Measurements from ENCODE around the gene HMGCS1. TPM values are rescaled to one million over a fixed set of nuclear protein-coding genes. Genes with fewer than 3 reads are reported as not detected.

HMGCS1 gene
- total and polyA plus RNA-seq, 2 of the 13 experiments (the other 11 are each of a cell fraction or from before 2014, with no cell fraction given) = 56.8 to 318 TPM

GRCh38 chr5:43348207-43348606, 35.0 kb upstream of the HMGCS1 start (continued):
- TF ChIP-seq CEBPZ (IDR thresholded peaks at IDR 0.05; ENCODE audit: low read length) = no peak
- TF ChIP-seq NFE2 (CRISPR knock-in tag; IDR thresholded peaks at IDR 0.05) = no peak
- no peak for TF ChIP-seq ZNF382 (CRISPR knock-in tag; IDR thresholded peaks at IDR 0.05; ENCODE audit: borderline replicate concordance)
- TF ChIP-seq ZSCAN5A (CRISPR knock-in tag; IDR thresholded peaks at IDR 0.05; ENCODE audit: borderline replicate concordance) = no peak
- peak; percentile 57 for TF ChIP-seq TBX2 (CRISPR knock-in tag; IDR thresholded peaks at IDR 0.05; ENCODE audit: borderline replicate concordance)
- TF ChIP-seq ZNF34 (CRISPR knock-in tag; IDR thresholded peaks at IDR 0.05; ENCODE audit: borderline replicate concordance) = no peak
- TF ChIP-seq PAWR (CRISPR knock-in tag; IDR thresholded peaks at IDR 0.05; ENCODE audit: borderline replicate concordance) = no peak
- no peak for TF ChIP-seq TFDP1 (CRISPR knock-in tag; IDR thresholded peaks at IDR 0.05; ENCODE audit: borderline replicate concordance)
- TF ChIP-seq ZNF775 (CRISPR knock-in tag; IDR thresholded peaks at IDR 0.05; ENCODE audit: borderline replicate concordance) = no peak
- no peak for TF ChIP-seq NFIC (IDR thresholded peaks at IDR 0.05; ENCODE audit: low read length)
- no peak for TF ChIP-seq ZNF12 (CRISPR knock-in tag; IDR thresholded peaks at IDR 0.05)
- no peak for TF ChIP-seq HOXA5 (CRISPR knock-in tag; IDR thresholded peaks at IDR 0.05)
- no peak for TF ChIP-seq CBX2 (IDR thresholded peaks at IDR 0.05; ENCODE audit: low read depth, low read length)
- TF ChIP-seq CBX2 (CRISPR knock-in tag; IDR thresholded peaks at IDR 0.05; ENCODE audit: low read depth) = no peak
- TF ChIP-seq ATF6 (CRISPR knock-in tag; conservative IDR thresholded peaks at IDR 0.05) = no peak
- no peak for TF ChIP-seq GRHL1 (CRISPR knock-in tag; conservative IDR thresholded peaks at IDR 0.05)
- TF ChIP-seq PCBP2 (optimal IDR thresholded peaks at IDR 0.05; ENCODE audit: low read depth, low read length, poor library complexity, severe bottlenecking) = no peak
- no peak for TF ChIP-seq HES4 (CRISPR knock-in tag; IDR thresholded peaks at IDR 0.05; ENCODE audit: borderline replicate concordance)
- TF ChIP-seq EP300 (IDR thresholded peaks at IDR 0.05; ENCODE audit: low read depth in 2 of 2, low read length in 2 of 2) = peak in 1 of 2 experiments; percentile 64; a peak in 1 of 4 replicates
- TF ChIP-seq EP300 (CRISPR knock-in tag; IDR thresholded peaks at IDR 0.05; ENCODE audit: borderline replicate concordance) = no peak
- no peak for TF ChIP-seq ZNF674 (CRISPR knock-in tag; IDR thresholded peaks at IDR 0.05; ENCODE audit: low read depth)
